Renal cortex interstitium (tissue), 11 donors: ENCODE results near the gene VPS16. TPM values are rescaled to one million over a fixed set of nuclear protein-coding genes. Genes with fewer than 3 reads are reported as not detected.
A peak's percentile ranks its signal among the peaks of the same experiment; 100 is the strongest.

ENCODE experiments used
- DNase-seq, 11 donors: peaks; one replicate each; pipeline ENCODE4 v3.0.0-alpha.2; 2013; ENCODE audit warnings: low read depth in 9 of 11, low spot score in 4 of 11; ENCODE audit errors: extremely low read depth in 1 of 11
- polyA plus RNA-seq, 3 donors: library from polyadenylated mRNA; unstranded; fragments of 120-200 nt; gene quantifications; one replicate each; pipeline ENCODE4 v1.2.1, GENCODE V29; 2013; ENCODE audit not compliant: insufficient read length in 3 of 3

The VPS16 gene
- polyA plus RNA-seq, 3 donors, result 35.0 to 43.5 (median 39.6) TPM

- DNase-seq, result no peak
Observed at GRCh38 chr20:2849529-2849928, 9.0 kb downstream of the VPS16 start.

GRCh38 chr20:2851086-2851485 is 10.5 kb downstream of the VPS16 start:
- no peak for DNase-seq

GRCh38 chr20:2858591-2858990 is 18.0 kb downstream of the VPS16 start:
- no peak for DNase-seq

- DNase-seq, result no peak
Observed at GRCh38 chr20:2859330-2860121, 19.0 kb downstream of the VPS16 start.

- no peak for DNase-seq
Observed at GRCh38 chr20:2864626-2865025, 24.1 kb downstream of the VPS16 start.

GRCh38 chr20:2865101-2865500 is 24.6 kb downstream of the VPS16 start:
- DNase-seq, result no peak

GRCh38 chr20:2865630-2866029 is 25.1 kb downstream of the VPS16 start:
- no peak for DNase-seq

- no peak for DNase-seq
Observed at GRCh38 chr20:2866236-2866635, 25.7 kb downstream of the VPS16 start.

- no peak for DNase-seq
Observed at GRCh38 chr20:2867081-2867864, 26.7 kb downstream of the VPS16 start.

- DNase-seq, result no peak
Observed at GRCh38 chr20:2869381-2869780, 28.8 kb downstream of the VPS16 start.

GRCh38 chr20:2871111-2871465 is 30.5 kb downstream of the VPS16 start:
- DNase-seq, result no peak

GRCh38 chr20:2871661-2872458 is 31.3 kb downstream of the VPS16 start:
- DNase-seq, result no peak

- peak in 3 of 11 donors; percentile 16 to 28 (median 21) for DNase-seq
Observed at GRCh38 chr20:2872459-2873009, 32.0 kb downstream of the VPS16 start.

GRCh38 chr20:2873010-2873746 is 32.6 kb downstream of the VPS16 start, which contains the start of gene PTPRA:
TSS of gene PTPRA (plus strand) at chr20:2873481. CDS start at chr20:2964278, 90,797 bp downstream.
- peak; percentile 75 to 90 (median 88) for DNase-seq

GRCh38 chr20:2873747-2874041 is 33.1 kb downstream of the VPS16 start:
- DNase-seq, result peak in 4 of 11 donors; percentile 47 to 58 (median 50)

- no peak for DNase-seq
Observed at GRCh38 chr20:2874456-2874855, 33.9 kb downstream of the VPS16 start.

GRCh38 chr20:2875690-2876203 is 35.2 kb downstream of the VPS16 start:
- DNase-seq, result no peak

GRCh38 chr20:2878515-2878914 is 38.0 kb downstream of the VPS16 start:
- no peak for DNase-seq

- DNase-seq, result no peak
Observed at GRCh38 chr20:2879146-2879545, 38.6 kb downstream of the VPS16 start.
